Right lobe of liver (tissue), 6 donors: ENCODE measurements around the gene MYH9. TPM values are rescaled to one million over a fixed set of nuclear protein-coding genes. Genes with fewer than 3 reads are reported as not detected.

Source experiments
- ATAC-seq, 4 donors: fragments of 200-7000 bp; cut with Tn5 transposase; one replicate each; pipeline ENCODE4 v1.9.1; 2020; ENCODE audit warnings: mild to moderate bottlenecking in 4 of 4, moderate library complexity in 4 of 4
- DNase-seq, 3 donors: peaks; one replicate each; pipeline ENCODE4 v3.0.0-alpha.2; 2020
- H3K27ac ChIP-seq, 3 donors: fragments of 200-600 bp; one replicate each; pipeline ENCODE4 v1.8.0; 2022
- H3K27me3 ChIP-seq, 2 donors: fragments of 200-600 bp; one replicate each; pipeline ENCODE4 v1.8.0; 2022
- H3K36me3 ChIP-seq, 4 donors: fragments of 200-600 bp; sonication (generic) in 1 of 4; one replicate each; pipeline versions ENCODE4 v1.5.1 to v1.8.0; 2017 to 2022; ENCODE audit warnings: control low read depth in 1 of 4
- H3K4me1 ChIP-seq, 4 donors: fragments of 200-600 bp; sonication (generic) in 1 of 4; one replicate each; pipeline versions ENCODE4 v1.5.1 to v1.8.0; 2017 to 2022; ENCODE audit warnings: control low read depth in 1 of 4
- H3K4me3 ChIP-seq, 3 donors: fragments of 200-600 bp; one replicate each; pipeline ENCODE4 v1.8.0; 2022
- H3K9me3 ChIP-seq, 4 donors: fragments of 200-600 bp; sonication (generic) in 1 of 4; one replicate each; pipeline versions ENCODE4 v1.5.1 to v1.8.0; 2017 to 2022; ENCODE audit warnings: control low read depth in 1 of 4
- CTCF ChIP-seq, 4 donors: fragments of 200-600 bp in 3 of 4; fragments of 450-650 bp in 1 of 4; IDR thresholded peaks; one replicate each; pipeline versions ENCODE4 v1.5.1 to v1.8.0; 2016 to 2022; ENCODE audit warnings: antibody characterized with exemption in 4 of 4, mild to moderate bottlenecking in 2 of 4
- POLR2A ChIP-seq: fragments of 450-650 bp; IDR thresholded peaks from one replicate; pipeline ENCODE4 v1.6.1; 2017; ENCODE audit warnings: antibody characterized with exemption, mild to moderate bottlenecking
- WGBS: methylation state at CpG from one replicate; pipeline ENCODE4 v1.1.6; 2018; ENCODE audit warnings: low coverage, low lambda C conversion rate; ENCODE audit not compliant: insufficient coverage; ENCODE audit errors: missing lambda C conversion rate; 5-methylcytosine and 5-hydroxymethylcytosine counted together
- intact Hi-C, 2 donors: fragments of 100-400 bp; cut with DNase I; formaldehyde crosslinking; loops; one replicate each; pipeline versions ENCODE4 v1.11.2 to v1.14.1; 2022
- total RNA-seq, 6 experiments: library from RNA; depleted of rRNA in 2 of 6; stranded (reverse); fragments of >200 nt in 2 of 6; fragmentation: NEBNext Ultra II Directional in 3 of 6; extraction: Animal tissue kit (Norgen Biotek cat#: 25700) in 3 of 6; gene quantifications; one replicate each; pipeline versions ENCODE4 v1.1.0 to v1.2.4, GENCODE V29; 2016 to 2023
- donor health status: DM: no; HTN: yes; CAD: no.
- donor health status: DM: no; HTN: no; CAD: no.
- donor health status: DM: no; HTN: no; CAD: no.
- donor health status: DM: no; HTN: yes; CAD: no.
- donor health status: DM: no; HTN: yes; CAD: no.

The MYH9 gene
- total RNA-seq, 6 experiments from 2014 or later: 168 to 435 (median 222) TPM

- Histone ChIP-seq H3K36me3 (peaks cover 0 to 29% (median 10%) of the 10 kb centered on the region in 4 donors), H3K4me3 (no peak overlapping the region), H3K27ac (no peak overlapping the region), H3K9me3 (no peaks in the 10 kb centered on the region), H3K4me1 (peaks cover 0 to 22% (median 11%) of the 10 kb centered on the region in 4 donors), H3K27me3 (no peaks in the 10 kb centered on the region)
- TF ChIP-seq POLR2A (no peak), CTCF (IDR thresholded peaks at IDR 0.05) (no peak)
- no peak for DNase-seq
- no peak for ATAC-seq
- intact Hi-C loops: loop anchor here (10.0 kb wide), 1 partner anchor 49 kb away; no protein-coding TSS in a partner anchor
- WGBS: 87% methylated on average over 3 of the region's 3 CpGs
Measured at GRCh38 chr22:36235585-36235984, 152.2 kb downstream of the MYH9 start.

GRCh38 chr22:36234919-36235318 lies 152.8 kb downstream of the MYH9 start:
- peak in 1 of 3 donors; percentile 47 for DNase-seq
- TF ChIP-seq CTCF (IDR thresholded peaks at IDR 0.05) (no peak), POLR2A (no peak)
- H3K4me1 ChIP-seq: peaks cover 0 to 22% (median 11%) of the 10 kb centered on the region in 4 donors
- H3K27me3 ChIP-seq: no peaks in the 10 kb centered on the region
- peaks cover 0 to 31% (median 12%) of the 10 kb centered on the region in 4 donors for H3K36me3 ChIP-seq
- intact Hi-C loops: loop anchor here (10.0 kb wide), 1 partner anchor 50 kb away; no protein-coding TSS in a partner anchor
- no peak for ATAC-seq
- H3K9me3 ChIP-seq: no peaks in the 10 kb centered on the region
- no peak overlapping the region for H3K27ac ChIP-seq
- H3K4me3 ChIP-seq: no peak overlapping the region
- 37% methylated on average over 2 of the region's 2 CpGs for WGBS

GRCh38 chr22:36234213-36234612 lies 153.6 kb downstream of the MYH9 start:
- no peaks in the 10 kb centered on the region for H3K27me3 ChIP-seq
- intact Hi-C loops: loop anchor here (10.0 kb wide), 1 partner anchor 51 kb away; no protein-coding TSS in a partner anchor
- H3K4me3 ChIP-seq: no peak overlapping the region
- no peak for TF ChIP-seq POLR2A
- no peak for TF ChIP-seq CTCF (IDR thresholded peaks at IDR 0.05)
- H3K36me3 ChIP-seq: peaks cover 0 to 31% (median 15%) of the 10 kb centered on the region in 4 donors
- 35% methylated on average over 2 of the region's 2 CpGs for WGBS
- H3K27ac ChIP-seq: no peak overlapping the region
- ATAC-seq (no peak), DNase-seq (no peak)
- H3K4me1 ChIP-seq: peaks cover 0 to 22% (median 11%) of the 10 kb centered on the region in 4 donors
- H3K9me3 ChIP-seq: no peaks in the 10 kb centered on the region

- no peak for ATAC-seq
- intact Hi-C loops: loop anchor here (10.0 kb wide), 1 partner anchor 51 kb away; no protein-coding TSS in a partner anchor
- no peak for TF ChIP-seq CTCF (IDR thresholded peaks at IDR 0.05)
- TF ChIP-seq POLR2A: no peak
- Histone ChIP-seq H3K4me3 (no peak overlapping the region), H3K27ac (no peak overlapping the region), H3K27me3 (no peaks in the 10 kb centered on the region), H3K9me3 (no peaks in the 10 kb centered on the region), H3K4me1 (peaks cover 0 to 22% (median 11%) of the 10 kb centered on the region in 4 donors), H3K36me3 (peaks cover 0 to 34% (median 17%) of the 10 kb centered on the region in 4 donors)
- 78% methylated on average over 4 of the region's 7 CpGs for WGBS
- no peak for DNase-seq
Measured at GRCh38 chr22:36233796-36234195, 154.0 kb downstream of the MYH9 start.
